HepG2 (cell line): ENCODE results near the gene VWC2L. TPM values are rescaled to one million over a fixed set of nuclear protein-coding genes. Genes with fewer than 3 reads are reported as not detected.

ENCODE experiments used
- ARNT2 ChIP-seq: sonication (generic); formaldehyde crosslinking; IDR thresholded peaks from 2 replicates; pipeline ENCODE4 v1.8.0; 2022; ENCODE audit warnings: mild to moderate bottlenecking, low read depth, missing genetic modification reagents, moderate library complexity
- KDM3A ChIP-seq: IDR thresholded peaks from 2 replicates; pipeline ENCODE4 v1.6.1; 2018; ENCODE audit warnings: low read depth, missing compliant biosample characterization
- LCORL ChIP-seq, 2 experiments: fragments of 450-650 bp in 1 of 2; sonication (generic) in 1 of 2; formaldehyde crosslinking in 1 of 2; IDR thresholded peaks; 2 replicates each; pipeline versions ENCODE4 v1.5.0 to v1.6.1; 2017 to 2020; ENCODE audit warnings: antibody characterized with exemption in 1 of 2, missing genetic modification reagents in 1 of 2
- PAF1 ChIP-seq: IDR thresholded peaks from 2 replicates; pipeline ENCODE4 v1.6.1; 2016; ENCODE audit warnings: missing genetic modification reagents, missing compliant biosample characterization
- PAX8 ChIP-seq: sonication (generic); formaldehyde crosslinking; IDR thresholded peaks from 2 replicates; pipeline ENCODE4 v1.8.0; 2022; ENCODE audit warnings: mild to moderate bottlenecking, missing genetic modification reagents, borderline replicate concordance
- STAG1 ChIP-seq: sonication (generic); formaldehyde crosslinking; IDR thresholded peaks from 2 replicates; pipeline ENCODE4 v1.4.0; 2020; ENCODE audit warnings: missing genetic modification reagents
- ZNF33B ChIP-seq: sonication (generic); formaldehyde crosslinking; IDR thresholded peaks from 2 replicates; pipeline ENCODE4 v1.5.1; 2020; ENCODE audit warnings: mild to moderate bottlenecking, missing genetic modification reagents
- ZNF446 ChIP-seq: sonication (generic); formaldehyde crosslinking; IDR thresholded peaks from 2 replicates; pipeline ENCODE4 v1.5.0; 2020; ENCODE audit warnings: mild to moderate bottlenecking, missing genetic modification reagents
- ZSCAN12 ChIP-seq: sonication (generic); formaldehyde crosslinking; IDR thresholded peaks from 2 replicates; pipeline ENCODE4 v1.9.0; 2021; ENCODE audit warnings: mild to moderate bottlenecking, missing genetic modification reagents
- polyA plus RNA-seq, 8 experiments: library from polyadenylated mRNA; depleted of rRNA in 3 of 8; stranded (reverse) in 7 of 8; unstranded in 1 of 8; fragments of >200 nt; fragmentation: Illumina TruSeq in 4 of 8; extraction: Trizol in 4 of 8; gene quantifications; 2 replicates each; pipeline versions ENCODE4 v1.2.1 to v1.2.3, GENCODE V29; 2011 to 2016; ENCODE audit warnings: low read depth in 4 of 8, missing spikeins in 1 of 8, mixed read lengths in 1 of 8; ENCODE audit not compliant: insufficient read depth in 1 of 8
- total RNA-seq, 5 experiments: library from RNA; depleted of rRNA; stranded (reverse); fragments of >200 nt; fragmentation: Illumina TruSeq; extraction: Trizol; gene quantifications; 2 replicates each; pipeline ENCODE4 v1.2.3, GENCODE V29; 2016; ENCODE audit warnings: low read depth in 1 of 5
- TF ChIP-seq, protein P1 (sequence below): sonication (generic); formaldehyde crosslinking; IDR thresholded peaks from 2 replicates; pipeline ENCODE4 v1.5.0; 2020; ENCODE audit warnings: mild to moderate bottlenecking, missing genetic modification reagents
- TF ChIP-seq, protein P2 (sequence below): sonication (generic); formaldehyde crosslinking; IDR thresholded peaks from 2 replicates; pipeline ENCODE4 v1.5.1; 2020; ENCODE audit warnings: mild to moderate bottlenecking, missing genetic modification reagents, moderate library complexity
- TF ChIP-seq, protein P3 (sequence below): sonication (generic); formaldehyde crosslinking; IDR thresholded peaks from 2 replicates; pipeline ENCODE4 v1.5.1; 2020; ENCODE audit warnings: missing genetic modification reagents, mild to moderate bottlenecking, borderline replicate concordance
- TF ChIP-seq, protein P4 (sequence below): sonication (generic); formaldehyde crosslinking; IDR thresholded peaks from 2 replicates; pipeline ENCODE4 v1.5.0; 2020; ENCODE audit warnings: mild to moderate bottlenecking, missing genetic modification reagents, borderline replicate concordance

Gene VWC2L
- total and polyA plus RNA-seq, 2 of the 13 experiments (the other 11 are each of a cell fraction or from before 2014, with no cell fraction given) = not detected

- TF ChIP-seq, protein P1, sequence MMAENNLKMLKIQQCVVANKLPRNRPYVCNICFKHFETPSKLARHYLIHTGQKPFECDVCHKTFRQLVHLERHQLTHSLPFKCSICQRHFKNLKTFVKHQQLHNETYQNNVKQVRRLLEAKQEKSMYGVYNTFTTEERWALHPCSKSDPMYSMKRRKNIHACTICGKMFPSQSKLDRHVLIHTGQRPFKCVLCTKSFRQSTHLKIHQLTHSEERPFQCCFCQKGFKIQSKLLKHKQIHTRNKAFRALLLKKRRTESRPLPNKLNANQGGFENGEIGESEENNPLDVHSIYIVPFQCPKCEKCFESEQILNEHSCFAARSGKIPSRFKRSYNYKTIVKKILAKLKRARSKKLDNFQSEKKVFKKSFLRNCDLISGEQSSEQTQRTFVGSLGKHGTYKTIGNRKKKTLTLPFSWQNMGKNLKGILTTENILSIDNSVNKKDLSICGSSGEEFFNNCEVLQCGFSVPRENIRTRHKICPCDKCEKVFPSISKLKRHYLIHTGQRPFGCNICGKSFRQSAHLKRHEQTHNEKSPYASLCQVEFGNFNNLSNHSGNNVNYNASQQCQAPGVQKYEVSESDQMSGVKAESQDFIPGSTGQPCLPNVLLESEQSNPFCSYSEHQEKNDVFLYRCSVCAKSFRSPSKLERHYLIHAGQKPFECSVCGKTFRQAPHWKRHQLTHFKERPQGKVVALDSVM (CRISPR knock-in tag) = no peak
- peak; percentile 95; the same call in 1 of the 2 replicates for TF ChIP-seq ZSCAN12 (CRISPR knock-in tag)
- peak; percentile 85 for TF ChIP-seq ARNT2 (CRISPR knock-in tag)
- no peak for TF ChIP-seq LCORL (IDR thresholded peaks at IDR 0.05)
- TF ChIP-seq LCORL (CRISPR knock-in tag; IDR thresholded peaks at IDR 0.05) = no peak
- TF ChIP-seq, protein P2, sequence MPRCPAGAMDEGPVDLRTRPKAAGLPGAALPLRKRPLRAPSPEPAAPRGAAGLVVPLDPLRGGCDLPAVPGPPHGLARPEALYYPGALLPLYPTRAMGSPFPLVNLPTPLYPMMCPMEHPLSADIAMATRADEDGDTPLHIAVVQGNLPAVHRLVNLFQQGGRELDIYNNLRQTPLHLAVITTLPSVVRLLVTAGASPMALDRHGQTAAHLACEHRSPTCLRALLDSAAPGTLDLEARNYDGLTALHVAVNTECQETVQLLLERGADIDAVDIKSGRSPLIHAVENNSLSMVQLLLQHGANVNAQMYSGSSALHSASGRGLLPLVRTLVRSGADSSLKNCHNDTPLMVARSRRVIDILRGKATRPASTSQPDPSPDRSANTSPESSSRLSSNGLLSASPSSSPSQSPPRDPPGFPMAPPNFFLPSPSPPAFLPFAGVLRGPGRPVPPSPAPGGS (CRISPR knock-in tag) = no peak
- TF ChIP-seq ZNF33B = peak; percentile 67; the same call in 1 of the 2 replicates
- peak; percentile 70; the same call in 1 of the 2 replicates for TF ChIP-seq ZNF446
- no peak for TF ChIP-seq PAX8
- TF ChIP-seq STAG1 (CRISPR knock-in tag) = peak; percentile 36
- no peak for TF ChIP-seq PAF1
- peak; percentile 75; the same call in 1 of the 2 replicates for TF ChIP-seq KDM3A
- TF ChIP-seq, protein P3, sequence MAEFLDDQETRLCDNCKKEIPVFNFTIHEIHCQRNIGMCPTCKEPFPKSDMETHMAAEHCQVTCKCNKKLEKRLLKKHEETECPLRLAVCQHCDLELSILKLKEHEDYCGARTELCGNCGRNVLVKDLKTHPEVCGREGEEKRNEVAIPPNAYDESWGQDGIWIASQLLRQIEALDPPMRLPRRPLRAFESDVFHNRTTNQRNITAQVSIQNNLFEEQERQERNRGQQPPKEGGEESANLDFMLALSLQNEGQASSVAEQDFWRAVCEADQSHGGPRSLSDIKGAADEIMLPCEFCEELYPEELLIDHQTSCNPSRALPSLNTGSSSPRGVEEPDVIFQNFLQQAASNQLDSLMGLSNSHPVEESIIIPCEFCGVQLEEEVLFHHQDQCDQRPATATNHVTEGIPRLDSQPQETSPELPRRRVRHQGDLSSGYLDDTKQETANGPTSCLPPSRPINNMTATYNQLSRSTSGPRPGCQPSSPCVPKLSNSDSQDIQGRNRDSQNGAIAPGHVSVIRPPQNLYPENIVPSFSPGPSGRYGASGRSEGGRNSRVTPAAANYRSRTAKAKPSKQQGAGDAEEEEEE (CRISPR knock-in tag) = 0 out of 2 replicates have a peak, but pooled peaks have one; percentile 39
- TF ChIP-seq, protein P4, sequence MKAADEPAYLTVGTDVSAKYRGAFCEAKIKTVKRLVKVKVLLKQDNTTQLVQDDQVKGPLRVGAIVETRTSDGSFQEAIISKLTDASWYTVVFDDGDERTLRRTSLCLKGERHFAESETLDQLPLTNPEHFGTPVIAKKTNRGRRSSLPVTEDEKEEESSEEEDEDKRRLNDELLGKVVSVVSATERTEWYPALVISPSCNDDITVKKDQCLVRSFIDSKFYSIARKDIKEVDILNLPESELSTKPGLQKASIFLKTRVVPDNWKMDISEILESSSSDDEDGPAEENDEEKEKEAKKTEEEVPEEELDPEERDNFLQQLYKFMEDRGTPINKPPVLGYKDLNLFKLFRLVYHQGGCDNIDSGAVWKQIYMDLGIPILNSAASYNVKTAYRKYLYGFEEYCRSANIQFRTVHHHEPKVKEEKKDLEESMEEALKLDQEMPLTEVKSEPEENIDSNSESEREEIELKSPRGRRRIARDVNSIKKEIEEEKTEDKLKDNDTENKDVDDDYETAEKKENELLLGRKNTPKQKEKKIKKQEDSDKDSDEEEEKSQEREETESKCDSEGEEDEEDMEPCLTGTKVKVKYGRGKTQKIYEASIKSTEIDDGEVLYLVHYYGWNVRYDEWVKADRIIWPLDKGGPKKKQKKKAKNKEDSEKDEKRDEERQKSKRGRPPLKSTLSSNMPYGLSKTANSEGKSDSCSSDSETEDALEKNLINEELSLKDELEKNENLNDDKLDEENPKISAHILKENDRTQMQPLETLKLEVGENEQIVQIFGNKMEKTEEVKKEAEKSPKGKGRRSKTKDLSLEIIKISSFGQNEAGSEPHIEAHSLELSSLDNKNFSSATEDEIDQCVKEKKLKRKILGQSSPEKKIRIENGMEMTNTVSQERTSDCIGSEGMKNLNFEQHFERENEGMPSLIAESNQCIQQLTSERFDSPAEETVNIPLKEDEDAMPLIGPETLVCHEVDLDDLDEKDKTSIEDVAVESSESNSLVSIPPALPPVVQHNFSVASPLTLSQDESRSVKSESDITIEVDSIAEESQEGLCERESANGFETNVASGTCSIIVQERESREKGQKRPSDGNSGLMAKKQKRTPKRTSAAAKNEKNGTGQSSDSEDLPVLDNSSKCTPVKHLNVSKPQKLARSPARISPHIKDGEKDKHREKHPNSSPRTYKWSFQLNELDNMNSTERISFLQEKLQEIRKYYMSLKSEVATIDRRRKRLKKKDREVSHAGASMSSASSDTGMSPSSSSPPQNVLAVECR = no peak; the same call in 1 of the 2 replicates
Measured at GRCh38 chr2:214410918-214411554, at the start of gene VWC2L (continued).
